Chondrocyte (in vitro differentiated cells): ENCODE results near the gene SPAG9. TPM values are rescaled to one million over a fixed set of nuclear protein-coding genes. Genes with fewer than 3 reads are reported as not detected.
"Not testable (repeated sequence)": the region's sequence is repeated elsewhere in the genome, so short reads cannot be mapped to it uniquely, and the experiment has no call there.

ENCODE experiments used
- DNase-seq: peaks from one replicate; pipeline ENCODE4 v3.0.0; 2021; ENCODE audit warnings: mixed read lengths, low spot score
- H3K27ac Mint-ChIP-seq: one replicate; pipeline ENCODE4 v1.8.0; 2021; ENCODE audit warnings: mild to moderate bottlenecking, moderate library complexity, mixed read lengths; ENCODE audit not compliant: unreplicated experiment
- H3K27me3 Mint-ChIP-seq: 2 replicates; pipeline ENCODE4 v1.8.0; 2021; ENCODE audit warnings: low read depth, mixed read lengths
- H3K36me3 Mint-ChIP-seq: 2 replicates; pipeline ENCODE4 v1.8.0; 2021; ENCODE audit warnings: low read depth, mixed read lengths
- H3K4me1 Mint-ChIP-seq: 2 replicates; pipeline ENCODE4 v1.8.0; 2021; ENCODE audit warnings: low read depth, mild to moderate bottlenecking, mixed read lengths
- H3K4me3 Mint-ChIP-seq: one replicate; pipeline ENCODE4 v1.8.0; 2021; ENCODE audit warnings: mild to moderate bottlenecking, moderate library complexity, mixed read lengths; ENCODE audit not compliant: unreplicated experiment
- H3K9me3 Mint-ChIP-seq: 2 replicates; pipeline ENCODE4 v1.8.0; 2021; ENCODE audit warnings: low read depth, mixed read lengths
- total RNA-seq: library from RNA; stranded (reverse); gene quantifications from 3 replicates; pipeline ENCODE4 v1.2.1, GENCODE V29; 2021
- TF ChIP-seq, protein P1 (sequence below): fragments of 200-600 bp; sonication (generic); IDR thresholded peaks from 2 replicates; pipeline ENCODE4 v1.5.0; 2021; ENCODE audit warnings: antibody characterized with exemption, mild to moderate bottlenecking, moderate library complexity

SPAG9 gene
- total RNA-seq, 1 donor from 2014 or later = 92.7 TPM

DNA sequence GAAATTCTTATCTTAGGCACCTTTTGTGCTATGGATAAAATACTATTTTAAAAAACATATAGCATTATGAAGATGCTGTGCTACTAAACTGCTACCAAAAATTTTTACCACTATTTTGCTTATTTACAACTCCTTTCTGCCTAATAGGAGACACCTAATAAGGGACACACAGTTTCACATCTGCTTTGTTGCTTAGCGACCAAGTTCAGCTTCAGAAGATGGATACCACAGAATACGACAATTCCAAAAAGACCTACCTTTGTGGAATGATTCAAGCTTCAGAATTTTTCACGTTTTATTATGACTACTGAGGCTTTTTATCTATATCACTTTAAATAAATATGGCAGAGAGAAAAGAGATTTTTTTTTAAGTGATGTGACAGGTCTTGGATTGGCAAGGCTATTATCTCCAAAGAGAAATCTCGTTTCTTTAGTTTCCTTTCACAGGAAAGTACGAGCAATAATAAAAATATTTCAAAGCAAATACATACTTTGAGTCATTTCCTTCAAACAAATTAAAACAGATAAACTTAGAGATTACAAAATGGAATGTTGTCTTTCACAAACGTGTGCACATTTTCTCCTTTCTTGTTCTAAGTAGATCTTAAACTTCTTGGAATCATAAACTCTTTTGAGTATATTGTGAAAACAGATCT lies 35.4 kb downstream of the SPAG9 start:
- H3K27me3 Mint-ChIP-seq = no peaks in the 10 kb centered on the region
- H3K27ac Mint-ChIP-seq = peak overlapping the region; percentile 63
- TF ChIP-seq, protein P1, sequence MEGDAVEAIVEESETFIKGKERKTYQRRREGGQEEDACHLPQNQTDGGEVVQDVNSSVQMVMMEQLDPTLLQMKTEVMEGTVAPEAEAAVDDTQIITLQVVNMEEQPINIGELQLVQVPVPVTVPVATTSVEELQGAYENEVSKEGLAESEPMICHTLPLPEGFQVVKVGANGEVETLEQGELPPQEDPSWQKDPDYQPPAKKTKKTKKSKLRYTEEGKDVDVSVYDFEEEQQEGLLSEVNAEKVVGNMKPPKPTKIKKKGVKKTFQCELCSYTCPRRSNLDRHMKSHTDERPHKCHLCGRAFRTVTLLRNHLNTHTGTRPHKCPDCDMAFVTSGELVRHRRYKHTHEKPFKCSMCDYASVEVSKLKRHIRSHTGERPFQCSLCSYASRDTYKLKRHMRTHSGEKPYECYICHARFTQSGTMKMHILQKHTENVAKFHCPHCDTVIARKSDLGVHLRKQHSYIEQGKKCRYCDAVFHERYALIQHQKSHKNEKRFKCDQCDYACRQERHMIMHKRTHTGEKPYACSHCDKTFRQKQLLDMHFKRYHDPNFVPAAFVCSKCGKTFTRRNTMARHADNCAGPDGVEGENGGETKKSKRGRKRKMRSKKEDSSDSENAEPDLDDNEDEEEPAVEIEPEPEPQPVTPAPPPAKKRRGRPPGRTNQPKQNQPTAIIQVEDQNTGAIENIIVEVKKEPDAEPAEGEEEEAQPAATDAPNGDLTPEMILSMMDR = no peak
- no peaks in the 10 kb centered on the region for H3K36me3 Mint-ChIP-seq
- peaks cover 24% of the 10 kb centered on the region for H3K4me1 Mint-ChIP-seq
- no peak overlapping the region for H3K4me3 Mint-ChIP-seq
- no peaks in the 10 kb centered on the region for H3K9me3 Mint-ChIP-seq
- DNase-seq = no peak

- TF ChIP-seq, protein P1 = no peak
- Mint-ChIP-seq H3K4me3 (no peak overlapping the region), H3K27me3 (no peaks in the 10 kb centered on the region), H3K27ac (peak overlapping the region; percentile 41), H3K4me1 (peaks cover 27% of the 10 kb centered on the region), H3K9me3 (no peaks in the 10 kb centered on the region), H3K36me3 (peaks cover 1% of the 10 kb centered on the region)
- no peak for DNase-seq
These were observed 36.7 kb downstream of the SPAG9 start for GRCh38 chr17:51083981-51084380.

- H3K36me3 Mint-ChIP-seq, H3K9me3 Mint-ChIP-seq, H3K27ac Mint-ChIP-seq, H3K27me3 Mint-ChIP-seq, H3K4me3 Mint-ChIP-seq, DNase-seq: not testable (repeated sequence)
- H3K4me1 Mint-ChIP-seq = peaks cover 30% of the 10 kb centered on the region
These were observed 37.3 kb downstream of the SPAG9 start for GRCh38 chr17:51083364-51083763.

DNA sequence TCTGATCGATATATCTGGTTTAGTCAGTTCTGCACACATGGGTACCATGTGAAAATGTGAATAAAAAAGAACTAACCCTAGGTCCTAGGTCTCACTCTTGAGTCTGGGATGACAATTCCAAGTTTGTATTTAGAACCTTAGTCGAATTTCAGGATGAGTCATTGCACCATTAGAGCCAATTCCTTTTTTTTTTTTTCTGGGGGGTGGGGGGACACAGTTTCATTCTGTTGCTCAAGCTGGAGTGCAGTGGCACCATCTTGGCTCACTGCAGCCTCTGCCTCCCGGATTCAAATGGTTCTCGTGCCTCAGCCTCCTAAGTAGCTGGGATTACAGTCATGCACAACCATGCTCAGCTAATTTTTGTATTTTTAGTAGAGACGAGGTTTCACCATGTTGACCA lies 41.6 kb downstream of the SPAG9 start:
- Mint-ChIP-seq H3K4me1 (peaks cover 15% of the 10 kb centered on the region), H3K4me3 (no peak overlapping the region), H3K27ac (no peak overlapping the region), H3K27me3 (no peaks in the 10 kb centered on the region), H3K36me3 (peaks cover 11% of the 10 kb centered on the region), H3K9me3 (no peaks in the 10 kb centered on the region)
- DNase-seq = no peak
- TF ChIP-seq, protein P1 = no peak

GRCh38 chr17:51078009-51078592 lies 42.6 kb downstream of the SPAG9 start:
- Mint-ChIP-seq H3K4me3 (no peak overlapping the region), H3K27ac (no peak overlapping the region), H3K27me3 (no peaks in the 10 kb centered on the region)

More at GRCh38 chr17:51078009-51078592, 42.6 kb downstream of the SPAG9 start:
- Mint-ChIP-seq H3K9me3 (no peaks in the 10 kb centered on the region), H3K4me1 (peaks cover 19% of the 10 kb centered on the region), H3K36me3 (peaks cover 13% of the 10 kb centered on the region)
- DNase-seq = no peak
- TF ChIP-seq, protein P1 = no peak
